HepG2 (cell line): ENCODE data around the gene CAB39. TPM values are rescaled to one million over a fixed set of nuclear protein-coding genes. Genes with fewer than 3 reads are reported as not detected.
A peak's percentile ranks its signal among the peaks of the same experiment; 100 is the strongest.

Experiments
- ARHGAP35 ChIP-seq: sonication (generic); formaldehyde crosslinking; IDR thresholded peaks from 2 replicates; pipeline ENCODE4 v1.9.0; 2022; ENCODE audit warnings: mild to moderate bottlenecking, inconsistent platforms, moderate library complexity, missing genetic modification reagents, borderline replicate concordance
- FOXO4 ChIP-seq: sonication (generic); formaldehyde crosslinking; conservative IDR thresholded peaks from 2 replicates; pipeline ENCODE4 v1.8.1; 2023; ENCODE audit warnings: missing genetic modification reagents
- HMG20A ChIP-seq: IDR thresholded peaks from 2 replicates; pipeline ENCODE4 v1.6.1; 2016; ENCODE audit warnings: borderline replicate concordance
- HNRNPL ChIP-seq: fragments of 200-400 bp; formaldehyde crosslinking; IDR thresholded peaks from 2 replicates; pipeline ENCODE4 v1.6.1; 2017; ENCODE audit warnings: mild to moderate bottlenecking, low read depth, low read length
- HNRNPLL ChIP-seq: fragments of 200-400 bp; formaldehyde crosslinking; IDR thresholded peaks from 2 replicates; pipeline ENCODE4 v1.6.1; 2017; ENCODE audit warnings: mild to moderate bottlenecking, low read depth, low read length; ENCODE audit not compliant: poor library complexity, severe bottlenecking
- KDM5A ChIP-seq: fragments of 200-600 bp; sonication (generic); IDR thresholded peaks from 2 replicates; pipeline ENCODE4 v1.7.0; 2018; ENCODE audit warnings: antibody characterized with exemption, mild to moderate bottlenecking, low read length, borderline replicate concordance
- NAIF1 ChIP-seq: sonication (generic); formaldehyde crosslinking; IDR thresholded peaks from 2 replicates; pipeline ENCODE4 v1.5.0; 2020; ENCODE audit warnings: mild to moderate bottlenecking, missing genetic modification reagents, borderline replicate concordance
- NPAS2 ChIP-seq: sonication (generic); formaldehyde crosslinking; IDR thresholded peaks from 2 replicates; pipeline ENCODE4 v1.8.0; 2022; ENCODE audit warnings: mild to moderate bottlenecking, missing genetic modification reagents, borderline replicate concordance
- PCBP2 ChIP-seq: fragments of 200-400 bp; formaldehyde crosslinking; optimal IDR thresholded peaks from 2 replicates; pipeline ENCODE3; 2018; ENCODE audit warnings: low read length, low read depth; ENCODE audit not compliant: poor library complexity, severe bottlenecking
- TAF1 ChIP-seq: sonication (generic); formaldehyde crosslinking; IDR thresholded peaks from 2 replicates; pipeline ENCODE4 v1.4.0; 2020; ENCODE audit warnings: missing genetic modification reagents
- ZNF121 ChIP-seq: sonication (generic); formaldehyde crosslinking; IDR thresholded peaks from 2 replicates; pipeline ENCODE4 v1.5.0; 2020; ENCODE audit warnings: mild to moderate bottlenecking, missing genetic modification reagents
- ZNF230 ChIP-seq: sonication (generic); formaldehyde crosslinking; IDR thresholded peaks from 2 replicates; pipeline ENCODE4 v1.4.0; 2020; ENCODE audit warnings: mild to moderate bottlenecking, missing genetic modification reagents
- ZNF282 ChIP-seq: fragments of 450-650 bp; IDR thresholded peaks from 2 replicates; pipeline ENCODE4 v1.6.1; 2018; ENCODE audit not compliant: partially characterized antibody
- ZNF616 ChIP-seq: sonication (generic); formaldehyde crosslinking; IDR thresholded peaks from 2 replicates; pipeline ENCODE4 v1.5.0; 2020; ENCODE audit warnings: low read depth, mild to moderate bottlenecking, missing genetic modification reagents
- ZNF687 ChIP-seq: sonication (generic); formaldehyde crosslinking; IDR thresholded peaks from 2 replicates; pipeline ENCODE4 v1.5.1; 2020; ENCODE audit warnings: mild to moderate bottlenecking, missing genetic modification reagents, moderate library complexity
- ZNF709 ChIP-seq: sonication (generic); formaldehyde crosslinking; IDR thresholded peaks from 2 replicates; pipeline ENCODE4 v1.5.0; 2020; ENCODE audit warnings: mild to moderate bottlenecking, missing genetic modification reagents
- ZNF749 ChIP-seq: sonication (generic); formaldehyde crosslinking; IDR thresholded peaks from 2 replicates; pipeline ENCODE4 v1.8.0; 2022; ENCODE audit warnings: mild to moderate bottlenecking, missing genetic modification reagents, moderate library complexity, borderline replicate concordance
- polyA plus RNA-seq, 8 experiments: library from polyadenylated mRNA; depleted of rRNA in 3 of 8; stranded (reverse) in 7 of 8; unstranded in 1 of 8; fragments of >200 nt; fragmentation: Illumina TruSeq in 4 of 8; extraction: Trizol in 4 of 8; gene quantifications; 2 replicates each; pipeline versions ENCODE4 v1.2.1 to v1.2.3, GENCODE V29; 2011 to 2016; ENCODE audit warnings: low read depth in 4 of 8, missing spikeins in 1 of 8, mixed read lengths in 1 of 8; ENCODE audit not compliant: insufficient read depth in 1 of 8
- total RNA-seq, 5 experiments: library from RNA; depleted of rRNA; stranded (reverse); fragments of >200 nt; fragmentation: Illumina TruSeq; extraction: Trizol; gene quantifications; 2 replicates each; pipeline ENCODE4 v1.2.3, GENCODE V29; 2016; ENCODE audit warnings: low read depth in 1 of 5
- TF ChIP-seq, protein P1 (sequence below): sonication (generic); formaldehyde crosslinking; IDR thresholded peaks from 2 replicates; pipeline ENCODE4 v1.4.0; 2020; ENCODE audit warnings: missing genetic modification reagents
- TF ChIP-seq, protein P2 (sequence below): fragments of 450-650 bp; IDR thresholded peaks from 2 replicates; pipeline ENCODE4 v1.6.1; 2017

Gene CAB39
- total and polyA plus RNA-seq, 2 of the 13 experiments (the other 11 are each of a cell fraction or from before 2014, with no cell fraction given) = 19.3 to 45.3 TPM

DNA sequence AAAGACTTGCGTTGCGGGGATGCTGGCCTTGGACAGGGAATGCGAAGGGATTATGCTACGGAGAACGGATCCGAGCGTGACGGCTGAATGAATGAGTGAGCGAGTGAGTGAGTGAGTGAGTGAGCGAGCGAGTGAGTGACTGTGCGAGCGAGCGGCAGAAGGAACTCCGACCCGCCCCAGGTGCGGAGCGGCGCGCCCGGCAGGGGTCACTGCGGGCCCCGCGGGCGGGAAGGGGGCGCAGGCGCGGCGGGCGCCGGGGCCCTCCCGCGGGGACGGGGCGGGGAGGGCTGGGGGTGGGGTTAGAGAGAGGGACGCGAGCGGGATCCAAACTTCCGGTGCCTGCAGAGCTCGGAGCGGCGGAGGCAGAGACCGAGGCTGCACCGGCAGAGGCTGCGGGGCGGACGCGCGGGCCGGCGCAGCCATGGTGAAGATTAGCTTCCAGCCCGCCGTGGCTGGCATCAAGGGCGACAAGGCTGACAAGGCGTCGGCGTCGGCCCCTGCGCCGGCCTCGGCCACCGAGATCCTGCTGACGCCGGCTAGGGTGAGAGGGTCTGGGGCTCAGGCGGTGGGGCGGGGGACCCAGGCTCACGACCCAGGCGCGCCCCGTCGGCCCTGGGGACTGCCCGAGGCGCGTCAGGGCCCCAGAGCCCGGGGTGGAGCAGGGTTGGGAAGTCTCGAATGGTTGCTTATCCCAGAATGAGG, 152.1 kb downstream of the CAB39 start, which contains the start of gene ITM2C (continued):
- TF ChIP-seq TAF1 (CRISPR knock-in tag) (peak; percentile 85), ZNF230 (CRISPR knock-in tag) (peak; percentile 63; the same call in 1 of the 2 replicates), HNRNPL (no peak), ZNF709 (CRISPR knock-in tag) (peak; percentile 72; the same call in 1 of the 2 replicates), NPAS2 (CRISPR knock-in tag) (no peak), ZNF282 (no peak), ZNF687 (CRISPR knock-in tag) (peak; percentile 77), ZNF749 (CRISPR knock-in tag) (peak; percentile 63; the same call in 1 of the 2 replicates), ZNF616 (CRISPR knock-in tag) (peak; percentile 87; the same call in 1 of the 2 replicates), NAIF1 (CRISPR knock-in tag) (no peak), KDM5A (no peak), ZNF121 (CRISPR knock-in tag) (no peak), PCBP2 (no peak), HNRNPLL (peak; percentile 39), ARHGAP35 (CRISPR knock-in tag) (no peak), HMG20A (CRISPR knock-in tag) (no peak), FOXO4 (CRISPR knock-in tag) (no peak)
- TF ChIP-seq, protein P1, sequence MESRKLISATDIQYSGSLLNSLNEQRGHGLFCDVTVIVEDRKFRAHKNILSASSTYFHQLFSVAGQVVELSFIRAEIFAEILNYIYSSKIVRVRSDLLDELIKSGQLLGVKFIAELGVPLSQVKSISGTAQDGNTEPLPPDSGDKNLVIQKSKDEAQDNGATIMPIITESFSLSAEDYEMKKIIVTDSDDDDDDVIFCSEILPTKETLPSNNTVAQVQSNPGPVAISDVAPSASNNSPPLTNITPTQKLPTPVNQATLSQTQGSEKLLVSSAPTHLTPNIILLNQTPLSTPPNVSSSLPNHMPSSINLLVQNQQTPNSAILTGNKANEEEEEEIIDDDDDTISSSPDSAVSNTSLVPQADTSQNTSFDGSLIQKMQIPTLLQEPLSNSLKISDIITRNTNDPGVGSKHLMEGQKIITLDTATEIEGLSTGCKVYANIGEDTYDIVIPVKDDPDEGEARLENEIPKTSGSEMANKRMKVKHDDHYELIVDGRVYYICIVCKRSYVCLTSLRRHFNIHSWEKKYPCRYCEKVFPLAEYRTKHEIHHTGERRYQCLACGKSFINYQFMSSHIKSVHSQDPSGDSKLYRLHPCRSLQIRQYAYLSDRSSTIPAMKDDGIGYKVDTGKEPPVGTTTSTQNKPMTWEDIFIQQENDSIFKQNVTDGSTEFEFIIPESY (CRISPR knock-in tag) = no peak
- TF ChIP-seq, protein P2, sequence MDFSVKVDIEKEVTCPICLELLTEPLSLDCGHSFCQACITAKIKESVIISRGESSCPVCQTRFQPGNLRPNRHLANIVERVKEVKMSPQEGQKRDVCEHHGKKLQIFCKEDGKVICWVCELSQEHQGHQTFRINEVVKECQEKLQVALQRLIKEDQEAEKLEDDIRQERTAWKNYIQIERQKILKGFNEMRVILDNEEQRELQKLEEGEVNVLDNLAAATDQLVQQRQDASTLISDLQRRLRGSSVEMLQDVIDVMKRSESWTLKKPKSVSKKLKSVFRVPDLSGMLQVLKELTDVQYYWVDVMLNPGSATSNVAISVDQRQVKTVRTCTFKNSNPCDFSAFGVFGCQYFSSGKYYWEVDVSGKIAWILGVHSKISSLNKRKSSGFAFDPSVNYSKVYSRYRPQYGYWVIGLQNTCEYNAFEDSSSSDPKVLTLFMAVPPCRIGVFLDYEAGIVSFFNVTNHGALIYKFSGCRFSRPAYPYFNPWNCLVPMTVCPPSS = no peak
